ENCODE results near the gene PHKG2.

The PHKG2 gene

DNA sequence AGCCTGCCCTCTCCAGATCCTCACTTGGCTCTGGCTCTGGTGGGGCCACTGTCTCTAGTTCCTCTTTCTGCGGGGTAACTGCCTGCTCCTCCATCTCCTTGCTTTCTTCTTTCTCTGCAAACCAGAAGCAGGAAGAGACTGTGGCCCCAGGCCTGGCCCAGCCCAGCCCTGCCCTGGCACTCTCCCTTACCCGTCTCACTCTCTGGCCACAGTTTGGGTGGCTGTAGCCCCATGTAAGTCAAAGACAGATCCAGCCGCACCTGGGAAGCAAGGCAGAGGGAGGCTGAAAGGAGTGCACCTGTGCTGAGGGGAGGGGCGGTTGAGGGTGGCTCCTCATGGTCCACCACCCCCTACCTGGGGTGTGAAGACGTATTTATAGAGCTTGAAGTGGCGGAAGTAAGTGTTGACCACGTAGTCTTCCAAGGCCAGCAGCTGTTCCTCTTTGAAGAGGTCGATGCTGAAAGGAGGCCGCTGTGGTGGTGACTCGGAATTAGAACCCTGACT lies 10.8 kb downstream of the PHKG2 start:
- no peak for DNase-seq

DNA sequence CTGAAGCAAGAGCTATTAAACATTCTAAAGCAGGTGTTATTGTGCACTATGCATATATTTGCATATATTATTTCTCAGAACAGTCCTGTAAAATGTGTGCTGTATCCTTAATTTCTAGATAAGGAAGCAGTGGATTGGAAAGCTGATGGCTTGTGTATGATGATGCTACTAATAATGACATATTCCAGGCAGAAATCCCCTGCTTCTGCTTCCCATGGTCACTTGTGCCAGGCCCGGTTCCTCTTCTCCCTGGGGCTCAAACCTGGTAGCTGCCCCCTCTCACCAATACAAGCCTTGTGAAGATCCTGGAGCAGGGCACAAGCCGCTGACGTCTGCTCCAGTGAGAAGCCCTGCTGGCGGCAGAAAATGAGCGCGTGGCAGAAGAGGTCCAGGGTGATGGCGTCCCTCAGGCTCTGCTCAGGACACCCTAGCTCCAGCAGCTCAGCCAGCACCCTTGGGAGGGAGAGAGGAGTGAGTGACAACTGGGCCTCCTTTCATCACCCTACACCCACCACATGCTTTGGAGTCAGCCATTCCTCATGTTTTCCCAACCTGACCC lies 11.9 kb downstream of the PHKG2 start:
- DNase-seq = no peak

DNA sequence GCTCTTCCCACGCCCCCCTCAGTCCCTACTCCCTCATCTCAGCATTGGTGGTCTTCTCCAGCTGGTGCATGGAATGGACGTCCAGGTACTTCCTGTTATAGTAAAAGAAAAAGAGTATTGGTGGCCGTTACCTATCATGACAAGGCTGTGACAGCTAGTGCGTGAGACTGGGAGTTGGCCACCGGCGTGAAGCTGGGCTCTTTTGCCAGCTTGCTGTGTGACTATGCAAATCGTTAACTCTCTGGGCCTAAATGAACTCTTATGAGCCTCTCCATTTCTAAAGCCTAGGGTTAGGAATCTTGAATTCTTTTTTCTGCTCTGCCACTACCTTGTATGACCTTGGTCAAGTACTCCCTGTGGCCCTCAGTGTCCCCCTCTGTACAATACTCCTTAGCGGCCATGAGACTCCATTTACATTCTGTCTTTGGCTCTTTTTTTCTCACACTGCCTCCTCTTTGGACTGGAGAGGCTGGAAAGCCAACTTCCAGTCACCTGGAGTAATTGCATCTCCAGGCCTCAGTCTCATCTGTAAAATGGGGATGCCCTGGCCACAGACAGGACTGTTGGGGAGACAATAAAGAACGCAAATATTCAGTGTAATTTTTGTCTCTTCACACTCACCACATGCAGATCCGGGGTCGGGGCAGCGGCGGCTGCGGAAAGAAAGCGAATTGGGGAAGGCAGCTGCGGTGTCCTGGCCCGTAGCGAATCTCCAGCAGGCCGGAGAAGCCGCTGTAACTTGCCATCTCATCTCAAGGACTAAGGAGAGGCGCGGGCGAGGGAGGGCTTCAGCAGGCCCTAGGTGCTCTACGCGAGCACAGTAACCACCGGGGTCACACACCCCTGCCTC lies 12.6 kb downstream of the PHKG2 start:
- DNase-seq = no peak

DNA sequence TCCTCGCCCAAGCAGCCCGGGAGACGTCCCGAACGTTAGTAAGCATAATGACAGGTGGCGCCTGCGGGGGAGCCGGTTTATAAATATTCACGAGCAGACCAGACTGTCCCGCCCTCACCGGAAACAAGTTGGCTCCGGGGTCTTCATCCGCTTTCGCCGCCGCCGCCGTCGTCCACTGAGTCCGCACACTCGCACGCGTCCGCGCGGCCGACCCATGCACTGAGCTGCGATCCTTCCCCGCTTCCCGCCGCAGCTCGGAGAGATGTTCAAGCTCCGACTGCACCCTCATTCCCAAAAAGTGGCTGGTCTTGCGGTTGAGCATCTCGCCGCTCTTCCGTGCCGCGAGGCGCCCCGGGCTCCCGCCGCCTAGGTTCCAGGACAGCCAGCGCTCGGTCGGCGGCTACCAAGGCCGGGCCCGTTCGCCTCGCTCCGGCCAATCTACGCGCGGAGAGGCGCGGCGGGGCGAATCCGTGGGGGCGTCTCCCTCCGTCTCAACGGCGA lies 13.3 kb downstream of the PHKG2 start:
- DNase-seq = no peak

DNA sequence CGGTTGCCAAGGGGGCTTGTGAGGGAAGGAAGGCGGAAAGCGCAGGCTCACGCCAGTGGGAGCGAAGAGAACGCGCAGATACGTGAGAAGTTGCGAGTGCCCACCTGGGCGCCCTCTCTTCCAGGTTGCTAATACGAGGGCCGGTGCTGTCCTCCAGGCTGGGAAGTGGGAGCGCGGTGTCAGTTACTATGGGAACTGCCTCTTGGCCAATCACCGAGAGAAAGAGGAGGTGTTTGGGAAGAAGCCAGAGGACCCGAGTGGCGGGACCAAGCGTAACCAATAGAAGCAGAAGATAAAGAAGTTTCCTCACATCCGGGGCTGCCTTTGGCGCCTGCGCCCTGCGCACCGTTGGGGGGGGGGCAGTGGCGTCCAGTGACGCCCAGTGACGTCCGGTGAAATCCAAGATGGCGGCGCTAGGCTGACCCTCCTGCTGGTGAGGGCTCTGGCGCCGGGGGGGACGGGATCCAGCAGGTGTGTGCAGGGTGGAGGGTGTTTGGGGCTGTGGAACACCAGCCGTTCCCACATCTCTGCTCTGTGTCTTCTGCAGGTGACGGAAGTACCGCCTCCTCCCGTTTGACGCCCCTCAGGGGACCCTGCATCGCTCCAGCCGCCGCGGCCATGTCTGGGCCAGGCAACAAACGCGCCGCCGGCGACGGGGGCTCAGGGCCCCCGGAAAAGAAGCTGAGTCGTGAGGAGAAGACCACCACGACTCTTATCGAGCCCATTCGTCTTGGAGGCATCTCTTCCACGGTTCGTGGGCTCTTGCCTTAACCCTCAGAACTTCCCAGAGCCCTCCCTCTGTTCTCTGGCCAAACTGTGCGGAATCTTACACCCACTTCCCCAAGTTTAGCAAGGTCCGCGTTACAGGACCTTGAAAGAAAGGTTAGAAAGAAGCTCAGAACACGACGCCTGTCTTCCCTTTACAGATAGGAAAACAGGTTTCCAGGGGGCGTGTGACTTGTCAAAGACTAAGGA lies 14.0 kb downstream of the PHKG2 start, which contains the start of the genes CFAP119 and RNF40:
Gene CFAP119 (minus strand): TSS at position 135 of the 975 bp plus-strand sequence. CDS start 314 bp downstream, outside the sequence.
Gene RNF40 (plus strand): TSS at position 395 of the 975 bp plus-strand sequence. CDS start 224 bp downstream, at position 619.
- DNase-seq = peak; percentile 95

DNA sequence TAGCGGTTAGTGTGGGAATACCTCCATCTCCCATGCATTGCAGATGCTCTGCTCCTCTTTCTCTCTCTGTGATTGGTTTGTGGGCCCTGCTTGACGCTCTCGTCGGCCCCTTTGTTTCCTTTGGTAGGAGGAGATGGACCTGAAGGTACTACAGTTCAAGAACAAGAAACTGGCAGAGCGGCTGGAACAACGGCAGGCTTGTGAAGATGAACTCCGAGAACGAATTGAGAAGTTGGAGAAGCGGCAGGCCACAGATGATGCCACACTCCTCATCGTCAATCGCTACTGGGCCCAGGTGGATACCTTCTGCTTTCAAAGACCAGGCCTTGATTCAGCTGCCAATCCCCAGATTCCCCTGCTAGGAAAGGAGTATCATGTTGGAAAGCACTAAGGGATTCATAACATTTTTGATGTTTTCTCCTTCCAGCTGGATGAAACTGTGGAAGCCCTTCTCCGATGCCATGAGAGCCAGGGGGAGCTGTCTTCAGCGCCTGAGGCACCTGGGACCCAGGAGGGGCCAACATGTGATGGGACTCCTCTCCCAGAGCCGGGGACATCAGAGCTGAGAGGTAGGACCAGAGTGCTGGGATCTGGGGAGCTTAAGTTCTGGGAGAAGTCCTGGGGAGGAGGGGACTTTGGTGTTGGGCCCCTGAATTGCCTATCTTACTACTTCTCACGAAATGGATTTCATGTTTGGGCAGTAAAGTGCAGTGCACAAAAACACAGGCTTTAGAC lies 14.9 kb downstream of the PHKG2 start:
- no peak for DNase-seq

DNA sequence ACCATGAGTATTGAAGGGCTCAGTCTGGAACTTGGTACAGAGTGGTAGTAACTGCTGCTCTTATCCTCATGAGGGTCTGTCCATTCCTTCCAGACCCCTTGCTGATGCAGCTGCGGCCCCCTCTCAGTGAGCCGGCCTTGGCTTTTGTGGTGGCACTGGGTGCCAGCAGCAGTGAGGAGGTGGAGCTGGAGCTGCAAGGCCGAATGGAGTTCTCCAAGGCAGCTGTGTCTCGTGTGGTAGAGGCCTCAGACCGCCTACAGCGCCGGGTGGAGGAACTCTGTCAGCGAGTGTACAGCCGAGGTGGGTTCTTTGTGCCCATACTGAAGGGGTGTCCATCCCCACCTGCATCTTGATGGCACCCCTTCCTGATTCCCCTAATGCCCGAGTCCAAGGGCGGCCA lies 15.9 kb downstream of the PHKG2 start:
- DNase-seq = no peak

DNA sequence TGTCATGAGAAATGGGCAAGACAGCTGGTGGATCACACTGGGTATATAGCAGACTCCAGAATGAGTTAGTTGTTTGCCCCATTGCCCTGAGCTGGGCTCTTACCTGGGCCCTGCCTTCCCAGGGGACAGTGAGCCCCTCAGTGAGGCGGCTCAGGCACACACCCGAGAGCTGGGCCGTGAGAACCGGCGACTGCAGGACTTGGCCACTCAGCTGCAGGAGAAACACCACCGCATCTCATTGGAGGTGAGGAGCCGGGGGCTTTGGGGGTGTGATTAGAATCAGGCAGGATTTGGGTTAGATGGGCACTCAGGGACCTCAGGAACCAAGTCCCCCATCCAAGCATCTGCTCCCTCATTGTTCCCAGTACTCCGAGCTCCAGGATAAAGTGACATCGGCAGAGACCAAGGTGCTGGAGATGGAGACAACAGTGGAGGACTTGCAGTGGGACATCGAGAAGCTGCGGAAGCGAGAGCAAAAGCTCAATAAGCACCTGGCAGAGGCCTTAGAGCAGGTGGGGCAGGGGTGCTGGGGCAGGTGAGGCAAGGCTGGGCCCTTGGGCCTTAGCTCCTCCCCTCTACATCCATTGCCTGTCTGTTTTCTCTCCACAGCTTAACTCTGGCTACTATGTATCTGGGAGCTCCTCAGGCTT lies 16.7 kb downstream of the PHKG2 start:
- no peak for DNase-seq

DNA sequence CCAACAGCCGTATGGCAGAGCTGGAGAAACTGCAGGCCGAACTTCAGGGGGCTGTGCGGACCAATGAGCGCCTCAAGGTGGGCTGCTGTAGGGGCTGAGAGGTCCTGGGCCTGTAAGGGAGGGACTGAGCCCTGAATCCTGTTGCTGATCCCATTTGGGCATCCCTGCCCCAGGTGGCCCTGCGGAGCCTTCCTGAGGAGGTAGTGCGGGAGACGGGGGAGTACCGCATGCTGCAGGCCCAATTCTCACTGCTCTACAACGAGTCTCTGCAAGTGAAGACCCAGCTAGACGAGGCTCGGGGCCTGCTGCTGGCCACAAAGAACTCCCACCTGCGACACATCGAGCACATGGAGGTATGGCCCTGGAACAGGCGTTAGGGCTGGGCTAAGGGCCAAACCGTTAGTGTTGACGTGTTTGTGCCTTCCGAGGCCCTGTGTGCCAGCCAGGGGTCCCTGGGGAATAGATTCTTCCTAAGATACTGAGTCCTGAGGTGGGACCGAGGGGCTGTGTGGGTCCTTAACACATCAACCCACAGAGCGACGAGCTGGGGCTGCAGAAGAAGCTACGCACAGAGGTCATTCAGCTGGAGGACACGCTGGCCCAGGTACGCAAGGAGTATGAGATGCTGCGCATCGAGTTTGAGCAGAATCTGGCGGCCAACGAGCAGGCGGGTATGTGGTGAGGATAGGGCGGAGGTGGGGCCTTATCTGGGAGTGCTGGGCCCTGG lies 18.1 kb downstream of the PHKG2 start:
- no peak for DNase-seq

DNA sequence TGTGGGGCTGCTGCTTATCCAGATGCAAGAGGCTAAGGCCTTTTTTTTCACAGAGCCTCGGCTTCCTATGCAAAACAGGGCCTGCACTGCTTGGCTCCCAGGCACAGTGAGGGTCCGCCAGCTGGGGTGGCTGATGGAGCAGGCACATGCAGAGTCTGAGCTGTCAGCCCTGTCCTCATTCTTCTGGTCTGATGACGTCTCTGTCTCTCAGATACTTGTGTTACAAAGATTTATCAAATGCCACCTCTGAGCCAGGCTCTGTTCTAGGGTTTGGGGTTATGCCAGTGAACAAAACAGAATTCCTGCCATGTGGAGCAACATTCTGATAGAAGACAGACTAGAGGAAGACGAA lies 18.7 kb downstream of the PHKG2 start:
- no peak for DNase-seq

DNA sequence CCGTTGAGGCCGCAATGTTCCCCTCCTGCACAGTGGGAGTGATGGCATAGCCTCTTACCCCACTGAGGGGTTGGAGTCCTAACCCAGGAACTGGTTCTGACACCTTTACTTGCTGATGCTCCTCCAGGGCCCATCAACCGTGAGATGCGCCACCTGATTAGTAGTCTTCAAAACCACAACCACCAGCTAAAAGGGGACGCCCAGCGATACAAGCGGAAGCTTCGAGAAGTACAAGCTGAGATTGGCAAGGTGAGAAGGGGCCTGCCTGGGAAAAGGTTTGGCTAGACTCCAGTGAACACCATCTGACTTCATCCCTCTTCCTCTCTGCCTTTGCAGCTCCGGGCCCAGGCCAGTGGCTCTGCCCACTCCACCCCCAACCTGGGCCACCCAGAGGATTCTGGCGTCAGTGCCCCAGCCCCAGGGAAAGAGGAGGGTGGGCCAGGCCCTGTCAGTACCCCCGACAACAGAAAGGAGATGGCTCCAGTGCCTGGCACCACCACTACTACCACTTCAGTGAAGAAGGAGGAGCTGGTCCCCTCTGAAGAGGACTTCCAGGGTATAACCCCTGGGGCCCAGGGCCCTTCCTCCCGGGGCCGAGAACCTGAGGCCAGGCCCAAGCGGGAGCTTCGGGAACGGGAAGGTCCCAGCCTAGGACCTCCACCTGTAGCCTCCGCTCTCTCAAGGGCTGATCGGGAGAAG lies 19.7 kb downstream of the PHKG2 start:
- DNase-seq = no peak

DNA sequence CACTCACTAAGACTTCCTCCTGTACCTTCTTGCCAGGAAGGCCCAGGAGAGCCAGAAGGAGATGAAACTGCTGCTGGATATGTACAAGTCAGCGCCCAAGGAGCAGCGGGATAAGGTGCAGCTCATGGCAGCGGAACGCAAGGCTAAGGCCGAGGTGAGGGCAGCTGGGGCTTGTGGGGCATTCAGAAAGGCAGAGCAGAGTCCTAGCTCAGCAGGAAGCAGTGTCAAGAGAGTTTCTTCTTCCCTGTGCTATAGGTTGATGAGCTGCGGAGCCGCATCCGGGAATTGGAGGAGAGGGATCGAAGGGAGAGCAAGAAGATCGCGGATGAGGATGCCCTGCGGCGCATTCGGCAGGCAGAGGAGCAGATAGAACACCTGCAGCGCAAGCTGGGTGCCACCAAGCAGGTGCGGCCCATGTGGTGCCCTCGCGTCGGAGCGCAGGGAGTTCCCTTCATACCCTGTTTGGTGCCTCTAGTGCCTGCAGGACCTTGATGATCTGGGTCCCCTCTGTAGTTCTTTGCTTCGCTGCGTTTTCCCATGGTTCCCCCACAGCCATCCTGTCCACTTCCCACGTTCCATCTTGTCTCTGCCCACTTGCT lies 20.5 kb downstream of the PHKG2 start:
- DNase-seq = no peak

DNA sequence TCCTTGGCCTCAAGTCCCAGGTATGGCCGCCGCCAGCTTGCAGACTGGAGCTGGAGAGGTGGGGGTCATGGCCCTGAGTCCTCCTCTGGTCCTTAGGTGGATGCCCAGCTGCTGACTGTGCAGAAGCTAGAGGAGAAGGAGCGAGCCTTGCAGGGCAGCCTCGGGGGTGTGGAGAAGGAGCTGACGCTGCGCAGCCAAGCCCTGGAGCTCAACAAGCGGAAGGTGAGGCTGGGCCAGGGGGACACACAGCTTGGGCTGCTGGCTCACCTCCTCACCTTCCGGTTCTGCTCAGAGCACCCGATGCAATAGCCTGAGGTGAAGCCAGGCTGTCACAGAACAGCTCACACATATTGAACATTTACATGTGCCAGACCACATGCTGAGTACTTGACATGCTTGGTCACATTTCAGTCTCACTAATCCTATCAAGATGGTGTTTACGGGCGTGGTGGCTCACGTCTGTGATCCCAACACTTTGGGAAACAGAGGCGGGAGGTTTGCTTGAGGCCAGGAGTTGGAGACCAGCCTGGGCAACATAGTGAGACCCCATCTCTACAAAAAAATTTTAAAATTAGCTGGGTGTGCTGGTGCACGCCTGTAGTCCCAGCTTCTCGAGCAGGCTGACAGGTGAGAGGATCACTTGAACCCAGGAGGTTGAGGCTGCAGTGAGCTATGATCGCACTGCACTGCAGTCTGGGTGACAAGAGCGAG lies 21.3 kb downstream of the PHKG2 start:
- no peak for DNase-seq

DNA sequence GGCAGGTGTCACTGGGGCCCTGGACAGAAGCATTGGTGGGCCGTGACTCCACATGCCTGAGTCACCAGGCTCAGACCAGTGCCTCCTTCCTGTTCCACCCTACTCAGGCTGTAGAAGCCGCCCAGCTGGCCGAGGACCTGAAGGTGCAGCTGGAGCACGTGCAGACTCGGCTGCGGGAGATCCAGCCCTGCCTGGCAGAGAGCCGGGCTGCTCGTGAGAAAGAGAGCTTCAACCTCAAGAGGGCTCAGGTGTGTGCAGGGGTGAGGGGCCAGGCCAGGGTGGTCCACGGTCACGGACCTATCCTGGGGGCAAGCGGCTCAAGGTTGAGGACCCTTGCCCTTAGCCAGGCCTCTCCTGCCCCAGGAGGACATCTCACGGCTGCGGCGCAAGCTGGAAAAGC lies 23.5 kb downstream of the PHKG2 start:
- no peak for DNase-seq

DNA sequence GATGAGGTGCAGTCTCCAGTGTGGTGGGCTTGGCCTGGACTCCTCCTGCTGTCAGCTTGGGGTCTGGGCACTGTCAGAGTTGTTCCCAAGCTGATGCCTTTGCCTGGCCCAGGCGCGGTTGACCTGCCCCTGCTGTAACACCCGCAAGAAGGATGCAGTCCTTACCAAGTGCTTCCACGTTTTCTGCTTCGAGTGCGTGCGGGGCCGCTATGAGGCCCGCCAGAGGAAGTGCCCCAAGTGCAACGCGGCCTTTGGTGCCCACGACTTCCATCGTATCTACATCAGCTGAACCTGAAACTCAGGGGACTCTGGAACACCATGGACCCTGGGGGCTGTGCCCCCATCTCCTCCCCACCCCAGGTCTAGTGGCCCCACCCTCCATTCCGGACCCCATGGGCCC lies 25.6 kb downstream of the PHKG2 start:
- no peak for DNase-seq

DNA sequence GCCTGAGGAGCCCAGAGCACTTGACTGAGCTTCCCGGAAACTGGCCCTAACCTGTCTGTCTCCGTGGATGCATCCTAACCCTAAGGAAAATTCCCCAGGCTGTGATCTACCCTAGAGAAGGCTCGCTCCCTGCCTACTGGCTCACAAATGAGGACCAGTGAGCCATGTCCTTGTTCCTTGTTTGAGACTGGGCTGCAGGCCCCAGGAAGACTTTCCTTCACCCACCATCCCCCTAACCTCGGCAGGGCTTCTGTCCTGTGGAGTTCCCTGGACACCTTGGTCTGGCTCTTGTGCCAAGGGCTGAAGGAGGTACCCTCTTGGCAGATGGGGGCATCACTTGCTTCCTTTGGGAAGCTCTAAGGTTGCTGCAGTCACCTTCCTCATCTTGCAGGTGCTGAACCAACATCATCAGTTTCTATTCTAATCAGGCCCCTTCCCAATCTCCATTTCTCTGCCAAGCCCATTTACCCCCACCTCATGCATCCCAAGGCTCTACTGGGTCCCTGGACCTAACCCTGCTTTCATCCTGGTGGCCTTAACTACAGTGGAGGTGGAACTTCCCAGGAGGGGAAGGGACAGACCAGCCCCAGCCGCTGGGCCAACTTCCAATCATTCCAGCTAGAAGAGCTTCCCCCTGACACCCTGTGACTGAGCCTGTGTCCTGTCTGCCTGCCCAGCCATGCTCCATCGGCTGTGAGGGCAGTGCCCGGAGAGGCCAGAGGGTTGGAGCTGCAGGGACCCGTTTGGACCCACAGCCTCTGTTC lies 26.3 kb downstream of the PHKG2 start:
- DNase-seq = no peak

DNA sequence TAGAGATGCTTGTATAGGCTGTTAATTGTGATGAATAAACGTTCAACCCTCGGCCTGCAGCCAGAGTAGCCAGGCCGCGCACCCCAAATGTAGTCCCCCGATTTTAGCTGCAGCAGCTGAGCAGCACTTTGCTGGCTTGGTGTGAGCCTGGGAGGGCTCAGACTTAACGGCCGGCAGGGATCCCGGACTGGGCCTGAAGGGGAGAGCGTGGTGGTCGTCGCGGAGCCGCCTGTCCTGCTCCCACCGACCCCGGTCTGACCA lies 26.8 kb downstream of the PHKG2 start:
- no peak for DNase-seq

DNA sequence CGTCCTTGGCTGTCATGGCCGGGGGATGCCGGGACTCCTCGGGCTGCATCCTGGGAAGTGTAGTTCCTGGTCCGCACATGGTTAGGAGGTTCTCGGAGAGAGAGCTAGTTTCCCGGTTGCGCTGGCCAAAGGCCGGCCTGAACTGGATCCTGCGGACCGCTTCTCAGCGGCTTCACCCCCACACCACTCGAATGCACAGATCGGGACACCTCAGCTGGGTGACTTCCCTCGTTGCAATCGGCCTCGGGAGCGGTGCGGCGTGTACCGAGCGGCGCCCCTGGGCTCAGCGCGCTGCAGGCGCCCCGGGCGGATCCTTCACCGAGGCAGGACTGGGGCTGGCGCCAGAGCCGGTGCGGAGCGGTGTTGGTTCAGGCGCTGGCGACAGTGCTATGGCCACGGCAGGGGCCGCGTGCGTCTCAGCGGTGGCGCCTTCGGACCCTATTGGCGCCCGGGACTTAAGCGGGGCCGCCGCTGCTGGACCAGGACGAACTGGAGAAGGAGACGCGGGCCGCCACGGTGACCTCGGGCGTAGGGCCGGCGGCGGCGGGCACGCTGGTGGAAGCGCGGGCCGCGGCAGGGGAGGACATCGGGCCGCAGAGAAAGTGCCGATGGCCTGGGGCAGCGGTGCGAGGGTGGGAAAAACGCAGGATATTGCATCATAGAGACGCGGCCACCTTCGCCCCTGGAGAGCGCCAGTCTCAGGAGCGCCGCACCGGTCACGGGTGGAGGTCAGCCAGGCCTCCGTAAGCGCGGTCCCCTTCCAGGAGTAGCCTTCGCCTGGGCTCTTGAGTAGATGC lies 27.4 kb downstream of the PHKG2 start:
- DNase-seq = no peak

All from NCI-H1417 treated with DMSO at 0.1 percent for 48 hours (cell line).